Measurements from ENCODE around the gene SRC.

DNA sequence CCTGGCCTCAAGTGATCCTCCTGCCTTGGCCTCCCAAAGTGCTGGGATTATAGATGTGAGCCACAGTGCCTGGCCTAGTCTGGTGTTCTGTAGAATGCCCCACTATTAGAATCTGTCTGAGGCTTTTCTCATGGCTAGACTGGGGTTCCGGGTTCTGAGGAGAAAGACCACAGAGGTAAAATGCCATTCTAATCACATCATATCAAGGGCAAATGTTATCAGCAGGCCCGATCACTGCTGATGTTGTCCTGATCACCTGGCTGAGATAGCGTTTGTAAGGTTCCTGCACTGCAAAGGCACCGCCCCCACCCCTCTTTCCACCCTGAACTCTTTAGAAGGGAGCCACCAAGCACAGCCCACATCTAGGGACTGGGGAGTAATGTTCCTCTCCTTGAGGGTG, 6.7 kb upstream of the SRC start:
- TF ChIP-seq, protein P1, sequence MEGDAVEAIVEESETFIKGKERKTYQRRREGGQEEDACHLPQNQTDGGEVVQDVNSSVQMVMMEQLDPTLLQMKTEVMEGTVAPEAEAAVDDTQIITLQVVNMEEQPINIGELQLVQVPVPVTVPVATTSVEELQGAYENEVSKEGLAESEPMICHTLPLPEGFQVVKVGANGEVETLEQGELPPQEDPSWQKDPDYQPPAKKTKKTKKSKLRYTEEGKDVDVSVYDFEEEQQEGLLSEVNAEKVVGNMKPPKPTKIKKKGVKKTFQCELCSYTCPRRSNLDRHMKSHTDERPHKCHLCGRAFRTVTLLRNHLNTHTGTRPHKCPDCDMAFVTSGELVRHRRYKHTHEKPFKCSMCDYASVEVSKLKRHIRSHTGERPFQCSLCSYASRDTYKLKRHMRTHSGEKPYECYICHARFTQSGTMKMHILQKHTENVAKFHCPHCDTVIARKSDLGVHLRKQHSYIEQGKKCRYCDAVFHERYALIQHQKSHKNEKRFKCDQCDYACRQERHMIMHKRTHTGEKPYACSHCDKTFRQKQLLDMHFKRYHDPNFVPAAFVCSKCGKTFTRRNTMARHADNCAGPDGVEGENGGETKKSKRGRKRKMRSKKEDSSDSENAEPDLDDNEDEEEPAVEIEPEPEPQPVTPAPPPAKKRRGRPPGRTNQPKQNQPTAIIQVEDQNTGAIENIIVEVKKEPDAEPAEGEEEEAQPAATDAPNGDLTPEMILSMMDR (IDR thresholded peaks at IDR 0.05; ENCODE audit: low read length): no peak
- no peak for TF ChIP-seq EZH2 (IDR thresholded peaks at IDR 0.05; ENCODE audit: borderline replicate concordance, low read length)

All from OCI-LY1 (cell line).